HG02678 (cell line): ENCODE results near the gene BLMH.

ENCODE experiments used
- ATAC-seq: cut with Tn5 transposase; IDR thresholded peaks from one replicate; pipeline ENCODE4 v1.9.1; 2021; ENCODE audit warnings: mild to moderate bottlenecking, moderate library complexity; ENCODE audit not compliant: unreplicated experiment

BLMH gene, protein sequence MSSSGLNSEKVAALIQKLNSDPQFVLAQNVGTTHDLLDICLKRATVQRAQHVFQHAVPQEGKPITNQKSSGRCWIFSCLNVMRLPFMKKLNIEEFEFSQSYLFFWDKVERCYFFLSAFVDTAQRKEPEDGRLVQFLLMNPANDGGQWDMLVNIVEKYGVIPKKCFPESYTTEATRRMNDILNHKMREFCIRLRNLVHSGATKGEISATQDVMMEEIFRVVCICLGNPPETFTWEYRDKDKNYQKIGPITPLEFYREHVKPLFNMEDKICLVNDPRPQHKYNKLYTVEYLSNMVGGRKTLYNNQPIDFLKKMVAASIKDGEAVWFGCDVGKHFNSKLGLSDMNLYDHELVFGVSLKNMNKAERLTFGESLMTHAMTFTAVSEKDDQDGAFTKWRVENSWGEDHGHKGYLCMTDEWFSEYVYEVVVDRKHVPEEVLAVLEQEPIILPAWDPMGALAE

DNA sequence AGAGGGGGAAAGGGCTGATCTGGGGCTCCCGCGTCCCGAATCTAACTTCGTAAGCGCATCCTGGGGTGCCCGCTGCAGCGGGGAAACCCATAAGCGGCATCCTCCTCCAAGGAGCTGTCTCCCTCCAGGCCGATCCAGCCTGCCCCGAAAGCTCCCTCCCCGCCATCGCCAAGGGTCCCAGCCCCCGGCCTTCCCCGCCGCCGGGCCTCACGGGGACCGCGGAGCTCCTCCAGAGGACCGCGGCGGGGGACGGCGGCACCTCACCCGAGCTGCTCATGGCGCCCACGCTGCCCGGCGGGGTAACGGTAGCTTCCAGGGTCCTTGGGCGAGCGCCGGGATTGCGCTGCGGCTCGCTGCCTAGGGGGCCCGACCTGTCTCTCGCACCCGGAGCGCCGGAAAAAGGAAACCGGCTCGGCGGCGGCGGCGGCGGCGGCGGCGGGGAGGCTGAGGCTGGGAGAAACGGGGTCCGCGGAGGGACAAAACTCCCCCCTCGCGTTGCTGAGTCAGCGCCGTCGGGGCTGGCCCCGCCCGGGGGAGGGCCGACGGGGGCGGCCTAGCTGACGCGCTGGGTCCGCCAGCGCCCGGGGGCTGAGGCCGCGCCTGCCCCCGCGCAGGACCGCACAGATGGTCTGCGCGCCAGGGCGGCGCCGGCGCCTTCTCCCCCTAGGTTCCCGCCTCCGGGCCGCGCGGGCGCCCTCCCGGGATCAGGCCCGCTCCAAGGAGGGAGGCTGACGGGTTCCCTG is at the start of gene BLMH:
TSS of gene BLMH (minus strand) at position 402 of the 743 bp plus-strand sequence. CDS start at position 277, 125 bp downstream.
- ATAC-seq = peak; percentile 75

DNA sequence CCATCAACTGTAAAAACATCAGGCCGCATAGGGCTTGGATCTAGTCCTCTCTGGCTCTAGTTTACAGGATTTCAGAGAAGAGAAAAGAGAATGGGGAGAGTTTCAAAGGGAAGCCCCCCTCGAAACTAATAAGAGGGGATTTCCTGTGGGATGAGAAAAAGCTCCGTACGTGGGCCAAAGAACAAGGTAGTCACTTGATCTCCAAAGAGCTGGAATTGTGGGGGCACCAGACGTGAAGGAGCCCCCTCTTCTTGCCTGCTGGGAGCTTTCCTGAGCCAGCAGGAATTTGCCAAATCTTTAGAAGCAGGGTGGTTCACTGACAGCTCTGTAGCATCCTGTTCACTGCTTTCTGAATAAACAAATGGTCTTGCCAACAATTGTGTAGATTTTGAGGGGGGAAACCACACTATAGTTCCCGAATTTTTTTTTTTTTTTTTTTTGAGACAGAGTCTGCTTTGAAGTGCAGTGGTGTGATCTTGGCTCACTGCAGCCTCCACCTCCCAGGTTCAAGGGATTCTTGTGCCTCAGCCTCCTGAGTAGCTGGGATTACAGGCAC is 49.1 kb upstream of the BLMH start:
- ATAC-seq = no peak

DNA sequence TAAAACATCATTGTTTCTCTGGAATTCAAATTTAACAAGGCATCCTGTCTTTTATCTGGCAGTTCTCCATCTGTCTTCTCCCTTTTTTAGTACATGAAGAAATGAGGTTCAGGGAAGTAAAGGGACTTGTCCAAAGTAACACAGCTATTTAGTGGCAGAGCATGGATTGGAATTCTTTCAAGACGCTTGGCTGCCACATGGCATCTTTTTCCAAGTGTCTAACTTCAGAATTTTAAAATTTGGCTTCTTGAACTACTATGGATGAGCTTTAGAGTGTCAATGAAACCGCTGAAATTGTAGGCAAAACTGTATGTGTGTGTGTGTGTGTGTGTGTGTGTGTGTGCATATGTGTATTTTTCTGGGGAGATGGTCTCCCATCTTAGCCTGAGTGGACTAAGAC is 47.3 kb upstream of the BLMH start:
- no peak for ATAC-seq

DNA sequence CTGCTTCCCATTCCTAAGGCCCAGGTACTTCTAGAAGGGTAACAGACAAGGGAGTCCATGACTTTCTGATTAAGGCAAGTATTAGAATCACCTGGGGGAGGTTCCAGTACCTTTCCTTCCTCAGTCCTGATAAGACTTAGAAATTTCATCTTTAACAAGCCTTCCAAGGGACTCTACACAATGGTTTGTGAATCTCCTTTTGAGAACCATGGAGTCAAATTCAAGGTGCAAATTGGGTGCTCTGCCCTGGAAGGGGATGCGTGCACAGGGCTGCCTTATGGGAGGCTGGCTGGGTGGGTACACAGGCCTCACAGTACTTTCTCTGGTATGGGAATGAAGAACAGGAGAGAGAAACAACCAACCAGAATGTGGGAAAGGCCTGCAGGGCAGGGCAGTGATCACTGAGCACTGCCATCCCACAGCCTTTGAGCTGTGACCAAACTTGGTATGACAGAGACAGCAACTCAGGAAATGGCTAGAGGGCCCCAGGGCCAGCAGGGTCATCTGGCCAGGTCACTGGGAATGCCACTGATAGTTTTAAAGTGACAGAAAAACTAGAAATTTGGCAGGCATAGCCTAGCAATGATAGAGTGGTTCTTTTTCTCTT is 45.8 kb upstream of the BLMH start:
- ATAC-seq = no peak

DNA sequence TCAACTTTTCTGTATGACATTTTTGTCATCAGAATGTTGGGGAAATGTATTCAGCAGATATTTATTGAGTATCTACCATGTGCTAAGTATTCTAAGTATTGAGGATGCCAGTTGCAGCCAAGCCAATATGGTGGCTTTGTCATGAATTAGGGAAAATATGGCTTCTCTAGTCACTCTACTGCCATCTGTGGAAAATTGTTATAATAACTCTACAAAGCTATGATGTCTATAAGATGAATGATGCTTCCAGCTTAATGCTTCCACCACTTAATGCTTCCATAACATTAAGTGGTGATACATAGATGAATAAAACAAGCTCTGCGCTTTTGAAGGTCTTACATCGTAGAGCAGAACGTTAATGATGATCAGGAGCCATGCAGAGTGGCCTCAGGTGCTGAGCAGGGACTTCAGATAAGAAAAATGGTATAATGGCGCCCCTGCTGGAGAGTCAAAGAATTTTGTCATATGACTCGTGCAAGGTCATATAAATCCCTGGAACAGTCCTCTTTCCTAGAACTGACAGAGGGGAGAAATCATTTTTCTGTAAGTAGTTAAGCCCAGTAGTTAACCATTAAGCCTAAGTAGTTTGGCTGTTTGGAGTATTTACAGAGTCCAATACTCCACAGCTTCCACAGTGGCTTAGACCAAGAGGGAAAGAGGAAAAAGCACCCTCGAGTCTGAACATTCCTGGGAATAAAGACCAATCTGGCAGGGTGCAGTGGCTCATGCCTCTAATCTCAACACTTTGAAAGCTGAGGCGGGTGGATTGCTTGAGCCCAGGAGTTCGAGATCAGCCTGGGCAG is 44.8 kb upstream of the BLMH start:
- ATAC-seq = no peak

DNA sequence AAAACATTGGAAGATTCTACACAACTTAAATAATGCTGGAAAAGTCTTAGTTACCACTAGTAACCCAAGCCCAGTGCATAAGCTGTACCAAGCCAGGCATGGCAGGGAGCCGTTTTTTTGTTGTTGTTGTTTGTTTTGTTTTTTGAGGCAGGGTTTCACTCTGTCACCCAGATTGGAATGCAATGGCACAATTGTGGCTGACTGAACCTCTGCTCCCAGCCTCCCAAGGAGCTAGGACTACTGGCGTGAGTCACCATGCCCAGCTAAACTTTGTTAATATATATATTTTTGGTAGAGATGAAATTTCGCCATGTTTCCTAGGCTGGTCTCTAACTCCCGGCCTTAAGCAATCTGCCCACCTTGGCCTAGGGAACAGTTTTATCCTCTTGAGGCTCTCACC is 42.7 kb upstream of the BLMH start:
- no peak for ATAC-seq

DNA sequence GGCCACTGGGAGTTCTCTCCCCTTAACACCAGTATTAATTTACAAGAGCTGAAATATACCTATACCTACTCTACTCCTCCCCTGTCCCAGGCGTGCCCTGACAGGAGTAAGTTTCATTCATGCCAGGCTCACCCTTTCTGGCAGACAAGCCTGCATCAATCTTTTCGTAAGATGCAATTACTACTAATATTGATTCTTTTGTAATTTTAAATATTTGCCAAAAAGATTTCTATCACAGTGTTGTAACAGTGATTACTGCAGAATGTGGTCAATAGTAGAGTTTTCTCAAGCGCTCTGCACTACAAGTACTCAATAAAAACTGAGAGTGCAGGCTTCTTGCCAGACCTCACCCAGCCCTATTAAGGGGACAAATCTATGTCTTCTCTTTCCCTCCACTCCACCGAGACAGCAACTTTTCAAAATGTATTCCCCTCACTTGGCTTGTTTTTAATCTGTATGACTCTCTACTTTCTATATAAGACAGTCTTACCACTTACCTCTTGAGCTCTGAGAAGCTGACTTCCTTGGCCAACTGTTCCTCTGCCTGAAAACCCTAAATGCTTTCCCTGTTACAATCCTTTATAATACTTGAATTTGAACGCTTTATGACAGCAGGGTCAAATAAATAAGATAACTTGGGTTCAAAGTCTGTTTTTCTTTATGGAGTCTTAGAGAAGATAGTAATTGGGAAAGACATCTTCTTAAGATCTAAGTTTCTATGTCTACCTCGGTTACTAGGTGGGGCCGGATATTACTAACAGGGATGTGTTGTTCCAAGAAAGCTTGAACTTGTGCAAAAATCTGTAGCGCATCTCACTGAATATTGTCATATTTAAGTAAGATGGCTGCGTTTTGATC is 42.0 kb upstream of the BLMH start, which contains the start of gene TMIGD1:
TSS of gene TMIGD1 (minus strand) at position 555 of the 858 bp plus-strand sequence. CDS start 1,924 bp downstream, outside the sequence.
- ATAC-seq = no peak

DNA sequence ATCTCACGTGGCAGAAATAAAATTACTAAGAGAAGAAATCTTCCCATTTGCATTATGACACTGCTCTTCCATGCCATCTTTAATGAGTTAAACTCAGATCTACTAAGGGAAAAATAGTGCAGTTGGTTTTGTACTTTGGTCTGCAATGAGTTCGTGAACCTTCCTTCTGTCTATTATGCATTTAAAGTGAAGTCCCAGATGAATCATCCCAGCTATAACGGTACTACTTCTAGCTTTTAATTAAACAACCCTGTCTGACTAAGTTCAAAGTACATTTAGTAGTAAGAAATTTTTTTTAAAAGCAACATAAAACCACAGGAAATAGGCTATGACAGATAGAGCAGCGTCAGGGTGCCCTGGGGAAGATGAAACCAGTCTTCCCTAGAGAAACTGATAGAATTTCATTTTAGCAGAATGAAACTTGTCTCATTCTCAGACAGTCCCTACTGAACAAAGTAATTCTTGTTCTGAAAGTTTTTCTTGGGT is 40.4 kb upstream of the BLMH start:
- peak; percentile 63 for ATAC-seq

DNA sequence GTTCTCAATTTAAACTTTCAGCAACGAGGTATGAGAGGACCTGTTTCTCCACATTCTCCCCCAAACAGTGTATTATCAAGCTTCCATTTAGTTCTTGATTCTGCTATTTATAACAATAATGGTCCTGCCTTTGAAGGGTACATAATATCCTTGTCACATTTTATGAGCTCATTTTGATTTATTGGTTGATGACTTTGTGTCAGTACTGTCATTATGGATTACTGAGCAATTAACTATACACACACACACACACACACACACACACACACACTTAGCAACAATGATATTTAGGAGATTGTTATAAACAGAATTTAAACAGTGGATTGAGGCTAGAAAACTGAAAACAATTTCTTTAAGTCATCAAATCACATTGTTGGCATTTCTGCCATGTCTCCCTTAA is 35.1 kb upstream of the BLMH start:
- no peak for ATAC-seq

DNA sequence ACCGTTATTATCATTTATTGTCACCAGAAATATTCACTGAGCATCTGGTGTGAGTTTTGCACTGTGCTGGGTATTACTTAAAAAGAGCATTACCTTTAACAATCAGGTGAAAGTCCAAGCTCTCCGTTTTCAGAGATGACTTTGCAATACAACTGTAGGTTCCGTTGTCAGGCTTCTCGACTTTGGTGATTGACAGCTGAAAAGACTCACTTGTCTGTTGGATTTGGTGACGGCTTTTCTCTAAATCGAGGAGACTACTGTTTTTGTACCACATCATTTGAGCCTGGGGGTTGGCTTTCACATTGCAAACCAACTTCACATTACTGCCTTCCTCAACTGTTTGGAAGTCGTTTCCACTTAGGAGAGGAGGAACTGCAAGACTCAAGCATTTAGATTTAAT is 33.0 kb upstream of the BLMH start:
- no peak for ATAC-seq

DNA sequence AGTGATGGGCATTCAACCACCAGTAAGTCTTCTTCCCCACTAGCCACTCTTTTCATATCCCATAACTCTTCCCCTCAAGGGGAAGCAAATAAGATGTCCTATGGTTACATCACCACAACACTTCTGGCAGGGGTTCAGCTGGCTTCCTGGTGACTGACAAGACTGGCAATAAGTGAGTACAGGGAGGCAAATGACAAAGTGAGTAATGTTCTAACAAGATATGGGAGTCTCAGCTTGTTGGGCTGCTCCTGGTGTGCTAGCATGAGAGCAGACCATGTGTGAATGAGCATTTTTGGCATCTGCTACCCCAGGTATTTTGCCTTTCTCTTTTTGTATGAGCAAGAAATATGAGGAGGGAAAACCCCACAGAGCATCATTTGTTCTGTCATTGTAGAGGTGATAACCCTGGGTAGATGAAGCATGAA is 32.2 kb upstream of the BLMH start:
- ATAC-seq = no peak

DNA sequence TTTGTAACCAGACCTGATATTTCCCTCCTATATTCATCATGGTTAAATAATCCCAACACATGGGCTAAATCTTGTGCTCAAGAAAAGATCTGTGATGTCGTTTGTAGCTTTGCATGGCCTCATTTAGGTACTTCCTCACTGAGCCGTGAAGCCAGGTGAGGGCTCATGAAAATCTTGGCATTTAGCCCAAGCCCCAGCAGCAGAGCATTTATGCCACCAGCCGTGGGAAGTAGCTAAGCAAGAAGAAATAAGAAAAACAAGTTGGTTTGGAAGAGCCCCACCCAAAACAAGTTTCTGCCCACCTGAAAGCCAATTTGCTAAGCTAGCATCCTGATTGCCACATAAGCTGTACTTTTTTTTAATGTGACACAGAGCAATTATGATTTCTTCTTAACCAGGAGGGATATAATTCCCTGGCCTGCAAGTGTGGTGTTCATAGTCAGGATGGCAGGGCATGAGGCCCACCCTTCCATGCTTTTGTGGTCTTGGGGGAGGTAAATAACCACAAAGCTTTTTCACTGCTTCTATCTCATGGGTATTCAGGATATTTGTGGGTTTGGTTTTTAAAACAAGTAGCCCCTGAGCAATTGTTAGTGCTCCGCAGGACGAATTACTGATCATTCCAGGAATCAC is 31.6 kb upstream of the BLMH start:
- ATAC-seq = no peak

DNA sequence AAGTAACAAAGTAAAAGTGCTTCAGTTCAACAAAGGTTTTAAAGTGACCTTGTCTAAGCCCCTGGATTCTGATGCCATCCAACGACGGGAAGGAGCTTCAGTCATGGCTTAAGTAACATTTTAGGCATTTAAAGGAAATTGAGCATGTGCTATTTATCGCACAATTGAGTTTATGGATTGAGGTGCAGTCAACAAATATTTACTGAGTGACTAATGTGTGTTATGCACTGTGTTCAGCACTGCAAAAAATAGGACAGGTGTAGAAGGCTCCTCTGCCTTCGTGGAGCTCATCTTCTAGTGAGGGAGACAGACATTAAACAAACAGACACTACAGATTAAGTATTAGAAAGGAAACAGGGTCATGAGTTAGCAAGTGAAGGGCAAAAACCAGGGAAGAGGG is 29.6 kb upstream of the BLMH start:
- ATAC-seq = no peak

DNA sequence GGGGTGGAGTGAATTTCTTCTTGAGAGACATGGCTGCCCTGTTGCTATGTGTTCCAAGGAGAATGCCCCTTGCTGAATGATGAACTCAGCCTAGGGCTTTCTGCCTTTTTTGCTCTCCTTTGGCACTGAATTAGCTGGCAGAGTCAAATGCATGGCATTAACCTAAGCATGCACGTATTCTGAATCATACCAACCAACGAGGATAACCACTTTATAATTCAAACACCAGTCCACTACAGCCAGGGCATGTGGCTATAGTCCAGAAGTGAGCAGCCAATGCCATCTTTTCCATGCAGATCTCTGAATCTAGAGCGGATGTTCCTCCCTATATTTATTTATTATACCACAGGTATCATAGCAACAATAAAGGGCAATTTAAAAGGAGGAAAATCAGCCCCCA is 26.4 kb upstream of the BLMH start:
- no peak for ATAC-seq

DNA sequence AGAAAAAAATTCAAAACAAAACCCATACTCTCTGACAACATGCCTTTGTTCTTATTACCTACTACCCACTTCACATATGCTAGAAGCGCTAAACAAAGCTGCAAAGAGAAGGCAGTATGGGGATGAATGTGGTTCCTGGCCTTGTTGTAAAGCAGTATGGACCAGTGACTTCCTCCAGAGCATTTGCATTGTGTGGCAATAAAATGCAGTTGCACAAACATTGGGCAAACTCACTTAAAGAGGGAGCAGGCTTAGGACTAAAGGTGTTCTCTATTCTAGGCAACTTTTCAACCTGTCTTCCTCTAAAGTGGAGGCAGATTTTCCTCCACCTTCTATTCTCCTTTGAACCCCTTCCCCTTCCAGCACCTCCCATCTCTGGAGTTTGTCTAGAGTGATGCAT is 25.0 kb upstream of the BLMH start:
- ATAC-seq = no peak

DNA sequence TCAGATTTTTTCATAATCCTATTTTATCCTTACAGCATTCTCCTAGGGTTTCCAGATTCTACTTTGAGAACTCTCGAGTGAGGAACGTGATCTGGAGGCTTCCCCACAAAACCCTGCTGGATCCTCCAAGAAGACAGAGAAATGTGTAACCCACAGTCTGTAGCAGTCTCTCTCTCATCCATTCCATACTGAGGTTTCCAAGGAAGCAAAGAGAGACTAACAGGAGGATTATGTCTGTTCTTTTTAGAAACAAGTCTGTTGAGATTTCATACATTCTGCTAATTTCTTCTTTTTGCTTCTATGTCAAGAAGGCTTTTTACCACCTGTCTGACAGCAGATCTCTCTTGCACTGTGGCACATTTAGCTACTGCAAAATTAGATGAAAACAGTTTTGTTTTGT is 23.4 kb upstream of the BLMH start:
- ATAC-seq = no peak

DNA sequence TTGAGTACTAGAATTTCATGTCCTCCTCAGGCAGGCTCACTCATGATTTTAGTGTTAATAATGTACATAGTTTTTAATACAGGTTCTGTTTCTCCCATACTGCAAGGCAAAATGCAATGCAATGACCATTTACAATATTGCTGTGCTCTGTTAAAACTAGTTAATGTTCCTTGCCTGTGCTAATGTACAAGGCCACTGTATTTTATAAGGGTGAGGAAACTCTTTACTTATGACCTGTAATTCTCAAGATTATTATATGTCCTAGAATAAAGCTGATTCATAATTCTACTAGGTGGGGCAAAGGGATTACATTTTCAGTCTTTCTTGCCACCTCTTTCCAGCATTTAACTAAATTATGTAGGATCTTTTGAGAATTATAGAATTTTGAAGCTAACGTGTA is 22.7 kb upstream of the BLMH start:
- no peak for ATAC-seq

DNA sequence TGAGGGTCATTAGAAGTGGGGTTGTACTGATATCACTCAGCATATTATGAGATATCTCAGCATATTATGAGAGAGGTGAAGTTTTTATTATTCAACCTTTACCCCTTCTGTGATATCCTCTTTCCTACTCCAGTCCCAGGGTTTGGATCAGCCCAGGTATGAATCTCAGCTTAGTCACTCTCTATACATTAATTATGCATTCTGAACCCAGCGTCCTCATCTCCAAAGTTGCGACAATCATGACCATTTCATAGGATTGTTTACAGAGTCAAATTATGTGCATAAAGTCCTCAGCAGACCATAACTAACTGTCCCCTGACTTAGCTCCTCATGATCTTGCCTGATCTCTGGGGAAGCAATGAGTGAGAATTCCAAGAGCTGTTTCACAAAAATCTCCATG is 20.5 kb upstream of the BLMH start:
- ATAC-seq = no peak

DNA sequence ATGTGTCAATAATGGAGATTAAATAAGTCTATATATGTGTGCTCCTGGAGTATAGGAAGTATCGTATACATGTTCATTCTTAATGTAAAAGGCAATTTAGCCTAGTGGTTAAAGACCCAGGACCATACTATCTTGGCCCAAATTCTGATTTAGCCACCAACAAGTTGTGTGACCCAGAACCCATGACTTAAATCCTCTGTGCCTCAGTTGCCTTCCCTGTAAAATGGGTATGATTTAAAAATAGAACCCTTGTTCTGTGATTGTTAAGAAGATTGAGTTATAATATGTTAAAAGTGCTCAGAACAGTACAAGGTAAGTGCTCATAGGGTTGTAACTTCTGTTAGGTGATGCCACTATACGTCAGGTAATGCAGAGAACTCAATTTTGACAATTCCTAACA is 18.8 kb upstream of the BLMH start:
- no peak for ATAC-seq
